ENCODE results near the gene SLC48A1. TPM values are rescaled to one million over a fixed set of nuclear protein-coding genes. Genes with fewer than 3 reads are reported as not detected.

The SLC48A1 gene
- 11.9 and 14.0 TPM in 2 replicates for total RNA-seq (2014; rRNA removed; shearing (Covaris generic))

DNA sequence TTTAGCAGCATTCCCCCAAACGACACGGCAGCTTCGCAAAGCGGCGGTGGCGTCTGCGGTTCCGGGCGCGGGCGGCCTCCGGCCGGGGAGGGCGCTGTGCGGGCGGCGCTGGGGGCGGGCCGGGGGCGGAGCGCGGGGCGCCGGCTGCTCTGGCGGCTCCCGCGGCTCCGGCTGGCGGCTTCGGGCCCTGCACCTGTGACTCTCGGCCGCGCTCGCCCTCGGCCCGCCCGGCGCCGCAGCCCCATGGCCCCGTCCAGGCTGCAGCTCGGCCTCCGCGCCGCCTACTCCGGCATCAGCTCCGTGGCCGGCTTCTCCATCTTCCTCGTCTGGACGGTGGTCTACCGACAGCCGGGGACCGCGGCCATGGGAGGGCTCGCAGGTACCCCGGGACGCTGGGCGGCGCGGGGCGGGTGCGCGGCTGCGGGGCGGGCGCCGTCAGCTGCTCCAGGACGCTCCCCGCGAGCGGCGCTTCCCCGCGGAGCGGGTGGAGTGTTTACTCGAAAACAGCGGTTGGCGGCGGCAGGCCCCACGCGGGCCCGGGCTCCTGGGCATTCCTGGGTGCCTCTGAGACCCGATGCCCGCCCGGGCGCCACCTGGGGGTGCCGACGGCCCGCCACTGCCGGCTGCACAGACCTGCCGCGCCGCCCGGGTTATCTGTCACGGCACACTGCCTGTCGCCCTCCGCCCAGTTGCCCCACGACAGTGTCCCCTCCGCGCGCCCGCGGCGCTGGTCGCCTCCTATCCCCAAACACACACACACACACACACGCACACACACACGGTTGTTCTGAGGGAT is at the start of gene SLC48A1:
Gene SLC48A1, plus strand, starts transcription at position 177 of the 796 bp plus-strand sequence. Its CDS starts 67 bp downstream, at position 244.
- DNase-seq (ENCODE audit: low spot score): no peak

DNA sequence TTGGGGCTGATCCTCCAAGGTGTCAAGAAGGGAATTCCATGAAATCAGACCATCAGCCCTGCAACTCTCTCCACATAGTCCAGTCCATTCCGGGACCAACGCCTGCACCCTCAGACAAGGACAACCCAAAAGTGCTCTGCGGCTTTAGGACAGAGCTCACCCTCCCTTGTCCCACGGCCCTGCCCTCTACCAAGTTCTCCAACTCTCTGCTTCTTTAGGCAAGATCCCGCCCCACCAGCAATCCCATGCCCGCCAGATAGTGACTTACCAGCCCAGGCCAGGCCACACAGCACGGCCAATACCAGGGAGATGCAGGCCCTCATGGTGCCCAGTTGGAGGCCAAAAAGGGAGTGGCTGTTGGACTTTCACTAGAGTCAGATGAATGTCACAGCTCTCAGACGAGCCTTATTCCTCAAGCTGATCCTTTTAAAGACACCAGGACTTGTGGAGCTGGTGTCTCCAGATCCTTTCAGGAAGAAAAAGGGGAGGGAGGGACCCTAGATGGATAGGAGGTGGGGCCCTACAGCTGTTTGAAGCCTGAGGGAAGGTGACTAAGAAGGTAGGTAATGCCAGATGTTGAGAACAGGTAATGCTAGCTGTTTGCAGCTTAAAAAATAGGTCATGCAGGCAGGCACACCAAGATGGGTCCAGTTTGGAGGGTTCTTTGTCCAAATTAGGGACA is 47.8 kb upstream of the SLC48A1 start, which contains the start of gene ENDOU:
Gene ENDOU, minus strand, starts transcription at position 400 of the 682 bp plus-strand sequence. Its CDS starts 77 bp downstream, at position 323.
- no peak for DNase-seq (ENCODE audit: low spot score)

DNA sequence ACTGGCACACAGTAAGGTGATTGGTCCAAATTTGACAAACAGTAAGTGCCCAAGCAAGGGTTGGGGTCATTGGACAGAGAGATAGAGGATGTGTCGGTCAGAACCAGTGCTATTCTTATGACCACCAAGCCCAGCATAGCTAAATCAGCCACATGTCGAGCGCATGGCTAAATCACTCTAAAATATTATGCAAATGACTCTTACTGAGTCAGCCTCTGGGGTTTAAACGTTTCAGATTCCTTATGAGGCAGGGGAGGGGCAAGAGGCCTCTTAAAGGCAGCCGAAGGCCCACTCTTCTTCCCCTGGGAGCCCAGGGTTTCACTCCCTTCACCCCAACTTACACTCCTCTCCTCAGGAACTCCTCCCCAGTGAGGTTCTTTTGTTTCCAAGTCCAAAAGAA is 47.1 kb upstream of the SLC48A1 start:
- DNase-seq (ENCODE audit: low spot score): no peak

DNA sequence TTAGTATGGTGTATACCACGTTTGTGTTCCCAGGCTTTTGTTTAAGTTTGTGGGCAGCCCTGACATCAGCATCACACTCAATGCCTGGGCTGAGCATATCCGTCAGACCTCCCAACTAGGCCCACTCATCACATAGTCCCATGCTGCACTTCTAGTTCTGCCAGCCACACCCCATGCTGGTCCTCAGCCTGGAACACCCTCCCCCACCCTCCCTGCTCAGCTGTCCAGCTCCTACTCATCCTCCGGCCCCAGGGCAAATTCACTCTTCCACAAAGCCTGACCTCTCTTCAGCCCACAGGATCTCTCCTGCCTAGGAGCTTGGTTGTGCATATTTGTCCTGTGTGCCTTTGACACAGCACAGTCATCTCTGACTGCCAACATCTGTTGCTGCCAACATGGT is 43.8 kb upstream of the SLC48A1 start:
- no peak for DNase-seq (ENCODE audit: low spot score)

DNA sequence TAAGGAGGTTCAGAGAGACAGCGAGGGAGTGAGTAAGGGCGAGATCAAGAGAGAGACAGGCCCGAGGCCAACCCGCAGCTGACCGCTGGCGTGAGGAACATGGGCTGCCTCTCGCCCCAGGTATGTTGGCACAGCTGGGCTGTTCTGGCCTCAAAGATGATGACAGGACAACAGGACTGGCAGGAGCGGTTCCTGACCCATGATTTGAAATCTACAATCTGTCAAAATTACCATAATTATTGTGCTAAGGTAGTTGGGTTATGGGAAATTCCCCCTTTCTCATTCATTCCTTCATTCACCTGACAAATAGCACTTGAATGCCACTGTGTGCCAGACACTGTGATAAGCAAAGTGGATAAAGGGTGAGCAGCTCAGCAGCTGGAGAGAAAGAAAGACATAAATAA is 42.7 kb upstream of the SLC48A1 start:
- DNase-seq (ENCODE audit: low spot score): no peak

DNA sequence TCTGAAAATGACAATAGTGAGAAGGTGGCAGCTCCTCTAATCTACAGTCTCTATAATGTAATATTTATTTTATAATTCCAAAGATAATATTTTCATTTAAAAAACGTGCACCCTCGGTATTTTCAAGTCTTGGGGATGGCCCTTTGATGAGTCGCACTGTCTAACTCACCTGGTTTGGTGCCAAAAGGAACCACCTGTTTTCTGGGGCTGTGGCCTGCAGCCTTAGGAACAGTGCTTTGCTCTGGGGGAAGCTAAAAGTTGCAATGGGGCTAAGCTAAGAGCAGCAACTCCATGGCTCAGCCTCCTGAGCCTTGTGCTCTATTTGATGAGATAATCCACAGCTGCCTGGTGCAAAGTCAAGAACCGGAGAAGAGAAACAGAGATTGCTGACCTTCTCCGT is 41.3 kb upstream of the SLC48A1 start:
- DNase-seq (ENCODE audit: low spot score): no peak

DNA sequence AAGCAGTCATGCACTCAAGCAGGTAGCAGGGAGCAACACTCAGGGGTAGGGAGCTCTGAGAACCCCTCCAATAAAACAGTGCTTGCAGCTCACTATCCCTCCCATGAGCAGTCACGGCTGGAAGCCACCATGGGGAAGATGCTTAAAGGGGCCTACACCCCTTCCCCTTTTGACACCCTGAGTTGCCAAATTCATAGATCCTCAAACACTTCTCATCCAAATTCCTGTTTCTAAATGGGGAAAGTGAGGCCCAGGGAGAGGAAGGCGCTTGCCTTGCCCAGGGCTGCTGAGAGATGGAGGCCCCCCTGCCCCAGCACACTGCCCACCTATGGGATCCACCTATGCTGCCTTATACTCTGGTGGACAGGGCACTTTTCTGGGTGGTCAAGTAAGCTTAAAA is 40.5 kb upstream of the SLC48A1 start:
- no peak for DNase-seq (ENCODE audit: low spot score)

DNA sequence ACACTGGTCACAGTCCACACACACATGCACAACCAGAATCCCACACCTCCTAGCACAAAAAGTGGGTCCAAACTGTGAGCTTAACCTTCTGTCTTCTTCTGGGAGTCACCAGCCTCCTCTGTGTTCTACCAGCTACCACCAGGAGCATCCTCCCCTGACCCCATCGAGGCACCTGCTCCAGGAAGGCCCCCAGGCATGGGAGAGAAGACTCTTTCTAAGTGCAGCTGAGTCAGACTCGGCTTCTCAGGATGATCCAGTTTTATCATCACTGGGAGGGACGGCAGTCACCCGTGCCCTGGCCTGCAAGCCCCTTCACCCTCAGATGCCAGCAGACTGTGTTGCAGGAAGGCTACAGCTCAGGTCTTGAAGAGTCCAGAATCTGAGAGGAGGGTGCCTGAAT is 39.9 kb upstream of the SLC48A1 start:
- no peak for DNase-seq (ENCODE audit: low spot score)

DNA sequence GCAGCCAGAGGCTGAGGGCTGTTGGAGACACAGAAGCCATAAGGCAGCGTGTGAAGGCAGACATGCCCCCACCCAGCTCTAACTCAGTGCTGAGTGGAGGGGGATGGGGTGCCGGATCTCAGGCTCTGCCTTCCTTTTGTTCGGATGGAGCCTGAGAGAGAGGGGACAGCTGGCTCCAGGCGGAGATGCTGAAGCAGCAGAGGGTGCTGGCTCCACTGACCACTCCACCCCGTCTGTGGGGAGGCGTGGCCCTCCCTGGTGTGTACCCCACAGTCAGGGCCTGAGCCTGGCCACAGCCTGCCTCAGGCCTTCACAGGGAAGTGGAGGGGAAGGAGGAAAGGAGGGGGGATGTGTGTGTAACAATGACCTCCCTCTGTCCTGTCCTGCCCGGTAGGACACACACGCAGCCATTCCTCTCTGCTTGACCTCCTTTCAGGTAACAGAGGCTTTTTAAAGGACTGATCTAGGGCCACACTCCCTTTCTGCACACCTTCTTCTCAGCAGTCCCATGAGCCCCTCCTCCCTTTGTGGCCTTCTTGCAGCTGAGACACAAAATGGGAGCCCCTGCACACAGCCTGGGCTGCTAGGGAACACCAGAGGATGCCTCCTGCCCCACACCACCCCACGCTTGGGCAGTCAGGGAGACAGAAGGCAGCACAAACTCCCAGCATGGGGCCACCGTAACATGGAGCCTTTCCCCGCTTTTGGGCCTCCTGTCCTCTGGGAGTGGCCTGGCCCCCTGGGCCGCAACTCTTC is 38.1 kb upstream of the SLC48A1 start:
- DNase-seq (ENCODE audit: low spot score): no peak

DNA sequence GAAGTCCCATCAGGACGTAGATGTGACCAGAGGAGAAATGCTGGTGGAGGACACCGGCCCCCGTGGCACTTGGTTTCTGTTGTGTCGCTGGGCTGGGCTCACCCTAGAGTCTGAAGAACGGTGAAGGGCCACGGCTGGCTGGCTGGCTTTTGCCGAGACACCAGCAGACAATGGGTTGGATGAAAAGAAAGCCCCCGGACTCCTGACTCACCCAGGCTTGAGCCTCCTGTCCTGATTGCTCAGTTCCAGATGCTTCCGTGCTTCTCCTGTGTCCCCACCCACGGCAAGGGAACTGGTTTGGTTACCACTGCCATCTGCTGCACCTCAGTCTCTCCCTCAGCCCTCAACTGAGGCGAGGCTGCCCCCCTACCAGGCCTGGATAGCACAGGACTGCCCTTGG is 37.4 kb upstream of the SLC48A1 start:
- no peak for DNase-seq (ENCODE audit: low spot score)

DNA sequence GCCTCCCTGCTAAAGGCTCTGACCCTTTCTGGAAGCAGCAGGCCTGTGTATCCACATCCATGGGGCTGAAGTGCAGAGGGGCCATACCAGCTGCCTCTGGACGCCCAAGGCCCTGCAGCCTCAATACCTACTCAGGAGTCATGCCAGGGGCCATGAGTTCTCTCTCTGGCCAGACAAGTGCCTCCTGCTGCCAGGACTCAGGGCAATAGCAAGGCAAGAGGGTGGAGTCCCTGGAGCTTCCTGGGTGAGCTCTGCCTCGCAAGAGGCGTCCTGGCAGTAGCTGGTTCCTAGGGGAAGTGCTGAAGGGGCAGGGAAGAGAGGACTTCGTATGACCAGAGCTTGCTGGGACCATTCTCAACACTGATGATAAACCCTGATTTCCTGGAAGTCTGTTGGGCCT is 36.8 kb upstream of the SLC48A1 start:
- no peak for DNase-seq (ENCODE audit: low spot score)

DNA sequence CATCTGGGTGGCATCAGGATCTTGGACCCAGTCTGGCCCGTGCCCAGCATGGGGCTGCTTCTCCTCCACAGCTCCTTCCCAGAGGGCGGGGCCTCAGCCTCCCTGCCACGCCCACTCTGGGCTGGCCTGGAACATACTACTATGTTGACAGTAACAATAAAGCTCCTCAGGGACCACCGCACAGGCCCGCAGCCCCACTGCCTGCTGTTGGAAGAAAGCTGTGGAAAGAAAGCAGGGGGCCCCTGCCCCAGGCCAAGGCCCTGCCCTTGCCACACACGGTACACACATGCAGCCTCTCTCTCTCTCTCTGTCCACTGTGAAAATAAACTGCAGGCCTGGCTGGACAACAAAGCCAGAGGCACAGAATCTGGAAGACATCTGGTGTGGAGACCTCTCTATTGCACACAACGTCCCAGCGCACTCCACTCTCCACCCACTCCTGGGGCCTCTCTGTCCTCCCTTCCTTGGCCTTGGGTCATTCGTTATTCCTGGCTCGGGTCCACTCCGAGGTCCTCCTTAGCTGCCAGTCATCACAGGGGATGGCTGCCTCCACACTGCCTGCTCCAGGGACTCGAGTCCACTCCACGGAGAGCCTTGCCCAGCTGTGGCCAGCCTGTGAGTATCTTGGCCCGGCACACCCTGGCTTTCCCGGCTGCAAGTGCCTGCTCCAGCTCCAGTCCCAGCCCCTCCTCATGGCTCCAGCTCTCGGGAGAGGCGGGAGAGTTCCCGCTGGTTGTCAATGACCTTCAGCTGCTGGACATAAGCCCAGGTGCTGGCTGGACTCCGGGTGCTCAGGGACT is 36.0 kb upstream of the SLC48A1 start:
- no peak for DNase-seq (ENCODE audit: low spot score)

DNA sequence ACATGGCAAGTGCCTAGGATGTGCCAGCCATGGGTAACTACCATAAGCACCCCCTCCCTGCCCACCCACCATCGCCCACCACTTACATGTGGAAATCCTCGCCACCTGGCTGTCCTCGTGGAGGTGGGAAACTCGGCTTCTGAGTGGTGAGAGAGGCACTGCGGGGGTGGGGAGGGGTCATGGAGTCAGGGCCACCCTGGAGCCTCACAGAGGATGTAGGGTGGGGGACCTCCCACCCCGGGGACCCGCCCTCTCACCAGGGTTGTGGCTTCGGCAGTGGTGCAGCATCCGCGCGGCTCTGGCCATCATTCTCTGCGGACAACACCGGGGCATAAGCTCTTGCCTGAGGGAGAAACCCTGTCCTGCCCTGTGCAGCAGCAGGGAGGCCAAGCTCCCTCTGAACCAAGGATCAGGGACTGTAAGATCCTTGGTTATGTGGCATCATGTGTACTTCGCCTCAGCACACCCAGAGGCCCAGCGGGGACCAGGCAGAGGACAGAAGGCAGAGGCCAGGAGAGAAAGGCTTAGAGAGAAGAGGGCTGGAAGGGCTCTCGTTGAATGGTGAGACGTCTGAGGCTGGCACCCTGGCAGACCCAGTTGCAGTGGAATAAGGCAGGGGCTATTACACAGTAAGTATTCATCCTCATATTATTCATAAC is 35.0 kb upstream of the SLC48A1 start:
- DNase-seq (ENCODE audit: low spot score): no peak

DNA sequence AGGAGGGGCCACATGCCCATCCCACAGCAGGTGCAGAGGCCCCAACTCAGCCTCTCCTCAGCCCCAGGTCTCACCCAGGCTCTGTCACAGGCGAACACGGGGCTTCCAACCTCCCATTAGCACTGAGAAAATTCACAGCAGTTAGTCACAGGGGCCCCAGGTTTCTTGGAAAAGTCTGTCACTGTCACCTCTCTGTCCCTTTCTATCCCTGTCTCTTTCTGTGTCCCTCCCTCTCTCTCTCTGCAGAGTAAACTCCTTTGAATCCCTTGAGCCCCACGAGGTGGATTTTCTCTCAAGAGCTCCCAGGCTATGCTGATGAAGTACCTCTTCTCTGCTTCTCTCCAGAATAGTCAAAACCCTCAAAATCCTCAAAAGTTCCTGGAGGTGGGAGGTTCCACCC is 33.7 kb upstream of the SLC48A1 start:
- no peak for DNase-seq (ENCODE audit: low spot score)

DNA sequence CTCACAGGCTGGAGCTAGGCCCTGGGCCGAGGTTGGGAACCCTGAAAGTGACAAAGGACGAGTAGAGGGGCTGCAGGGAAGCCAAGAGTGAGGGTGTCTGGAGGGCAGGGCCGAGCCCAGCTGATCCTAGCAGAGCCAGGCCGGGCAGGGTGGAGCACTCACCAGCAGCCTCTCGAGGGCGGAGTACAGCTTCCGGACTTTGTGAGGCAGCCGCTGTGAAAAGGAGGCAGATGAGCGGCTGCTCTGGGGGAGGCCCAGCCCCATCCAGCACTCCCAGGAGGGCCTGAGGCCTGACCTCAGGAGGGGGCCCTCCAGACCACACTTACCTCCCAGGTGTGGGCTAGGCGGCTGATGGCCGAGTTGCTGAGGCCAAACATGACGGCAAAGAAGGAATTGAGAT is 33.1 kb upstream of the SLC48A1 start:
- no peak for DNase-seq (ENCODE audit: low spot score)

DNA sequence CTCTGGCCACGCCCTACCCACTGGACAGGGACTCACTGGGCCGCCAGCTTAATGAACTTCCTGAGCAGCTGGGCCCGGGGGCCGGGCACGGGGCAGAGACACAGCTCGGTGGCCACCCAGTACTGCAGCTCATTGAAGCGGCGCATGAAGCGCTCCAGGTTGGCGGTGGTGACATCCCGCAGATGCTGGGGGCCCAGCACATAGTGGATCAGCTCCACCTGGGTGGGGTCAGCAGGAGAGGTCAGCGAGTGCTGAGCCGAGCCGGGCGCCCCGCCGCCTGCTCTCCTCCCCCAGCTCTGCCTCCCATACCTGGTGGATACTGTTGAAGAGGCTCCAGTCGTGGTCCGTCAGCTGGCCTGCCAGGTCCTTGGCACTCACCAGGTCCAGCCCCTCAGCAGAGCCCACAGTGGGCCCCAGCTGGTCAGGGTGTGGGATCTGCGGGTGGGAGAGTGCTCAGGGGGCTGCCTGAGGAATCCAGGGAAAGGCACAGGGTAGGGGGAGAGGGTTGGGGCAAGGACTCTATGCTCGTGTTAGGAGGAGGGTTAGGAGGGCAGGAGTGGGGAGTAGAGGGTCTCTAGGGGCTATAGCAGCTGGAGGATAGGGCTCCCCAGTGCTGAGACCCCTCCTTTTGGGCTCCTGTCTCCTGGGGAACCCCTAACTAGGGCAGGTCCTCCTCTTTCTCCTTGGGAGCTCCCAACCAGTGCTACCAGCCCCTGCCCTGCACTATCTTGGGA is 32.3 kb upstream of the SLC48A1 start:
- DNase-seq (ENCODE audit: low spot score): no peak

DNA sequence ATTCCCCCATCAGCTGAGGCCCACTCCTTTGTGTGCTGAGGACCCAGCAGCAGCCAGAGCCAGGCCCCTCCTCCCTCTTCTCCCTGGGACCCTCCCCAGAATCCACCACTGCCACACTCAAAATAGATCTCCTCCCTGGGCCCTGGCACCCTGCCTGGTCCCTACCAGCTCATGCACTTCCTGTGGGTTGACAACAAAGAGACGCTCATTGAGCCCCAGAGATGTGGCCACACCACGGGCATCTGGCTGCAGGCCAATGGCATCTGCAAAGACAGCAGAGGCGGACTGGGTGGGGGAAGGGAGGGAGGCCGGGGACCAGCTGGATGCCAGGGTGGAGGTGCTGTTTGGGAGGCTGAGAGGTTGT is 31.7 kb upstream of the SLC48A1 start:
- peak; percentile 95 for DNase-seq (ENCODE audit: low spot score)

DNA sequence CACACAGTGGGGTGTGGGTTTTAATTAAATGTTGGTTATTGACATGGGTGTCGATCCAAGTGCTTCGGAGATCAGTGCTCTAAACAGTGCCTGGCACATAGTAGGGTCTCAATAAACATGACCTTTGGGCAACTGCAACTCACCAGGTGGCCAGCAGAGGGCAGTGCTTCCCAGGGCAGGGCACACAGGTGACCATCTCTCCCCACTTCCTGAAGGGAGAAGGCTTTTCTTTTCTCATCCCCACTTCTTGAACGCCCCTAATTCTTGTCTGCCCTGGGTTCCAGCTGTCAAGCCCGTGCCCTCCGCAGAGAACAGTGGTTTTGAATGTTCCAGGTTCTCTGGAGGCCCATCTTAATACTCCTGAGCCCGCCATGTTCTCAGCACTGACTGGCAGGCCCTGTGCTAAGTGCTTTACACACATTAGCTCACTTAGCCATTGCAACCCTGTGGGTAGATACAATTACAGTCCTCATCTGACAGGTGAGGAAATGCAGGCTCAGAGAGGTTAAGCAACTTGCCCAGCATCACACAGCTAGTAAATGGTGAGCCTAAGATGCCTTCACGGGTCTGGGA is 30.7 kb upstream of the SLC48A1 start:
- DNase-seq (ENCODE audit: low spot score): peak; percentile 32

DNA sequence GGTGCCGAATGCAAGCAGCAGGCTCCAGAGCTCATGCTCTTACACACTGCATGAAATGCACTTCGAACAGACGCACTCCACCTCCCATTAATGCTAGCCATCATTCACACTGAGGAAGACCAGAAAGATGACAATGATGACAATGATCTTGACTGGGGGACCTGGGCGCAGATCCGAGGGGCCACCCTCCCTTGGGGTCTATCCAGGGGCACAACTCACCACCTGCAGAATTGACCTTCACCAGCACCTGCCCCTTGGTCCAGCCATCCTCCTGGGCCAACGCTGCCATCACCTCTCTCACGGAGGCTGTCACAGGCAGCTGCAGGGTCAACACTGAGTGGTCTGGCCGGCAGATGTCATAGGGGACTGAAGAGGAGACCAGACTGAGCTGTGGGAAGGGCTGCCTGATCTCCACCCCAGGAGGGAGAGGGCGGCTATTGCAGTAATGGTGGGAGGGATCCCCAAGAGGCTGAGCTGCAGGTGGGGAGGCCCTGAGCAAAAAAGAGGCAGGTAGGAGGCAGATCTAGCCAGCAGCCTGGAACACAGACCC is 29.7 kb upstream of the SLC48A1 start:
- DNase-seq (ENCODE audit: low spot score): no peak

Measured in H4 (cell line).